Ascending aorta (tissue), 2 donors: ENCODE data around the gene ZKSCAN3. TPM values are rescaled to one million over a fixed set of nuclear protein-coding genes. Genes with fewer than 3 reads are reported as not detected.

Source experiments
- DNase-seq, 2 donors: peaks; one replicate each; pipeline ENCODE4 v3.0.0-alpha.2; 2019; ENCODE audit warnings: low spot score in 2 of 2
- H3K27ac ChIP-seq, 2 donors: fragments of 200-600 bp; sonication (generic); one replicate each; pipeline ENCODE4 v1.5.1; 2016 to 2017; ENCODE audit warnings: mild to moderate bottlenecking in 1 of 2
- H3K27me3 ChIP-seq: fragments of 200-600 bp; sonication (generic); one replicate; pipeline ENCODE4 v1.5.1; 2017
- H3K36me3 ChIP-seq, 2 donors: fragments of 200-600 bp; sonication (generic); one replicate each; pipeline ENCODE4 v1.5.1; 2016
- H3K4me1 ChIP-seq, 2 donors: fragments of 200-600 bp; sonication (generic); one replicate each; pipeline ENCODE4 v1.5.1; 2016 to 2017; ENCODE audit warnings: mild to moderate bottlenecking in 1 of 2
- H3K4me3 ChIP-seq, 2 donors: fragments of 200-600 bp; sonication (generic); one replicate each; pipeline ENCODE4 v1.5.1; 2016 to 2017; ENCODE audit warnings: mild to moderate bottlenecking in 1 of 2
- H3K9me3 ChIP-seq, 2 donors: fragments of 200-600 bp; sonication (generic); one replicate each; pipeline ENCODE4 v1.5.1; 2016
- CTCF ChIP-seq, 3 experiments: fragments of 200-600 bp in 2 of 3; fragments of 450-650 bp in 1 of 3; sonication (generic) in 2 of 3; IDR thresholded peaks; one replicate each; pipeline ENCODE4 v1.5.1; 2016 to 2019; ENCODE audit warnings: antibody characterized with exemption in 3 of 3, mild to moderate bottlenecking in 1 of 3, moderate library complexity in 1 of 3
- intact Hi-C: fragments of 100-400 bp; cut with DNase I; formaldehyde crosslinking; loops from one replicate; pipeline ENCODE4 v1.15.1; 2023
- total RNA-seq: library from RNA; depleted of rRNA; stranded (reverse); fragments of >200 nt; gene quantifications from one replicate; pipeline ENCODE4 v1.1.0, GENCODE V29; 2016

The ZKSCAN3 gene
- total RNA-seq, 1 donor from 2014 or later: 0.21 TPM

GRCh38 chr6:28371280-28371679 is 21.5 kb downstream of the ZKSCAN3 start:
- H3K27me3 ChIP-seq: no peaks in the 10 kb centered on the region
- no peak for TF ChIP-seq CTCF (IDR thresholded peaks at IDR 0.05)
- no peak for DNase-seq
- H3K27ac ChIP-seq: no peak overlapping the region
- no peaks in the 10 kb centered on the region for H3K4me1 ChIP-seq
- no peaks in the 10 kb centered on the region for H3K9me3 ChIP-seq
- peaks cover 0 to 8% of the 10 kb centered on the region in 2 donors for H3K36me3 ChIP-seq
- intact Hi-C loops: no loop called here
- no peak overlapping the region for H3K4me3 ChIP-seq

- H3K27me3 ChIP-seq: no peaks in the 10 kb centered on the region
- intact Hi-C loops: no loop called here
- TF ChIP-seq CTCF (IDR thresholded peaks at IDR 0.05): no peak
- H3K4me1 ChIP-seq: no peaks in the 10 kb centered on the region
- DNase-seq: no peak
- H3K4me3 ChIP-seq: no peak overlapping the region
- H3K9me3 ChIP-seq: no peaks in the 10 kb centered on the region
- H3K27ac ChIP-seq: no peak overlapping the region
- peaks cover 0 to 3% of the 10 kb centered on the region in 2 donors for H3K36me3 ChIP-seq
Measured at GRCh38 chr6:28371706-28372451, 22.1 kb downstream of the ZKSCAN3 start.

GRCh38 chr6:28373925-28374324 is 24.2 kb downstream of the ZKSCAN3 start:
- intact Hi-C loops: no loop called here
- Histone ChIP-seq H3K27me3 (no peaks in the 10 kb centered on the region), H3K4me3 (no peak overlapping the region), H3K36me3 (peaks cover 0 to 14% of the 10 kb centered on the region in 2 donors), H3K9me3 (peaks cover 0 to 7% of the 10 kb centered on the region in 2 donors), H3K4me1 (no peaks in the 10 kb centered on the region), H3K27ac (no peak overlapping the region)
- TF ChIP-seq CTCF (IDR thresholded peaks at IDR 0.05): no peak
- no peak for DNase-seq

- DNase-seq: no peak
- Histone ChIP-seq H3K9me3 (peaks cover 0 to 11% of the 10 kb centered on the region in 2 donors), H3K27me3 (no peaks in the 10 kb centered on the region), H3K36me3 (peaks cover 11 to 37% of the 10 kb centered on the region in 2 donors), H3K4me1 (peaks cover 0 to 2% of the 10 kb centered on the region in 2 donors), H3K27ac (no peak overlapping the region), H3K4me3 (no peak overlapping the region)
- no peak for TF ChIP-seq CTCF (IDR thresholded peaks at IDR 0.05)
- intact Hi-C loops: no loop called here
Measured at GRCh38 chr6:28377879-28378278, 28.1 kb downstream of the ZKSCAN3 start.

GRCh38 chr6:28378644-28379043 is 28.9 kb downstream of the ZKSCAN3 start:
- peaks cover 0 to 11% of the 10 kb centered on the region in 2 donors for H3K9me3 ChIP-seq
- no peak for TF ChIP-seq CTCF (IDR thresholded peaks at IDR 0.05)
- no peak for DNase-seq
- intact Hi-C loops: no loop called here
- no peaks in the 10 kb centered on the region for H3K27me3 ChIP-seq
- H3K4me3 ChIP-seq: no peak overlapping the region
- H3K36me3 ChIP-seq: peaks cover 11 to 37% of the 10 kb centered on the region in 2 donors
- no peak overlapping the region for H3K27ac ChIP-seq
- peaks cover 0 to 2% of the 10 kb centered on the region in 2 donors for H3K4me1 ChIP-seq
